Brain microvascular endothelial cell (primary cell): ENCODE results near the gene DYSF.

Experiments used
- DNase-seq: peaks from one replicate; pipeline ENCODE4 v3.0.0-alpha.2; 2020
- H3K27ac ChIP-seq: fragments of 250-450 bp; sonication (Bioruptor Pico); 2 replicates; pipeline ENCODE4 v1.5.1; 2020; ENCODE audit warnings: mild to moderate bottlenecking, moderate library complexity
- H3K27me3 ChIP-seq: fragments of 250-450 bp; sonication (Bioruptor Pico); replicated peaks from 2 replicates; pipeline ENCODE4 v1.5.1; 2020; ENCODE audit warnings: mild to moderate bottlenecking
- H3K36me3 ChIP-seq: fragments of 250-450 bp; sonication (Bioruptor Pico); replicated peaks from 2 replicates; pipeline ENCODE4 v1.5.1; 2020; ENCODE audit warnings: mild to moderate bottlenecking
- H3K4me3 ChIP-seq: 2 replicates; pipeline ENCODE4 v1.5.1; 2011; ENCODE audit warnings: low read depth, mild to moderate bottlenecking, control low read depth, low read length, moderate library complexity
- CTCF ChIP-seq: IDR thresholded peaks from 2 replicates; pipeline ENCODE4 v1.5.1; 2011; ENCODE audit warnings: low read depth, mild to moderate bottlenecking, moderate library complexity, low read length, control low read depth, inconsistent platforms; ENCODE audit errors: missing control alignments
- in situ Hi-C: cut with HindIII; loops from 2 replicates; pipeline ENCODE4 v1.10.0; 2017; ENCODE audit warnings: low sequenced_read_pairs, low pct_ligation_motif_present

Gene DYSF

GRCh38 chr2:71683666-71684065 lies 230.3 kb downstream of the DYSF start:
- no peak for TF ChIP-seq CTCF
- in situ Hi-C loops: no loop called here
- Histone ChIP-seq H3K36me3 (no peaks in the 10 kb centered on the region), H3K27me3 (no peaks in the 10 kb centered on the region), H3K27ac (no peak overlapping the region), H3K4me3 (no peak overlapping the region)
- no peak for DNase-seq

GRCh38 chr2:71684226-71685072 lies 231.1 kb downstream of the DYSF start:
- Histone ChIP-seq H3K27ac (no peak overlapping the region), H3K36me3 (no peaks in the 10 kb centered on the region), H3K27me3 (no peaks in the 10 kb centered on the region), H3K4me3 (no peak overlapping the region)
- no peak for DNase-seq
- TF ChIP-seq CTCF: no peak
- in situ Hi-C loops: no loop called here

- TF ChIP-seq CTCF: no peak
- no peak for DNase-seq
- in situ Hi-C loops: no loop called here
- Histone ChIP-seq H3K27me3 (no peaks in the 10 kb centered on the region), H3K36me3 (no peaks in the 10 kb centered on the region), H3K4me3 (no peak overlapping the region), H3K27ac (no peak overlapping the region)
Measured at GRCh38 chr2:71685073-71685848, 231.9 kb downstream of the DYSF start.

- no peaks in the 10 kb centered on the region for H3K36me3 ChIP-seq
- no peak overlapping the region for H3K4me3 ChIP-seq
- no peak overlapping the region for H3K27ac ChIP-seq
- in situ Hi-C loops: no loop called here
- no peaks in the 10 kb centered on the region for H3K27me3 ChIP-seq
- DNase-seq: no peak
- no peak for TF ChIP-seq CTCF
Measured at GRCh38 chr2:71685941-71686611, 232.7 kb downstream of the DYSF start.

- Histone ChIP-seq H3K36me3 (no peaks in the 10 kb centered on the region), H3K4me3 (no peak overlapping the region), H3K27me3 (no peaks in the 10 kb centered on the region), H3K27ac (no peak overlapping the region)
- in situ Hi-C loops: no loop called here
- TF ChIP-seq CTCF: no peak
- DNase-seq: no peak
Measured at GRCh38 chr2:71686781-71687180, 233.4 kb downstream of the DYSF start.
